Pons (tissue), 1 donor: ENCODE data around the gene NDUFB6.
A peak's percentile ranks its signal among the peaks of the same experiment; 100 is the strongest.
"Not testable (repeated sequence)": the region's sequence is repeated elsewhere in the genome, so short reads cannot be mapped to it uniquely, and the experiment has no call there.

Experiments used
- DNase-seq: peaks from one replicate; pipeline ENCODE4 v3.0.0-alpha.2; 2016; ENCODE audit warnings: low spot score

The NDUFB6 gene

DNA sequence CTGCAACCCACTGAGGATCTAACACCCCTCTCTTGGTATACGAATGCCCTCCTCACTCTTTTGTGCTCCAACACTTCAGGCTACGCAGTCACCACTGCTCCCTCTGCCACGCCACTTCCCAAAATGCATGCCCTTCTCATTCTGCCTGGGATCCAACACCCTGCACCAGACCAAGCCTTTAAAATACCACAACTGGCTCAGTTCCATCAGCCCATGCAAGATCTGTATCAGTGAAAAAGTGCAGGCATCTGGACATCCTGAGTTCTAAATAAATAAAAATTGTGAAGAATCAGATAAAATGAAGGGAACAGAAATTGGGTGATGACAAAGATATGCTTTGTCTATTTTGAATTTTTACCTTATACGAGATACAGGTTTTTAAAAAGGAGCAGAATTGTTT lies 2.7 kb downstream of the NDUFB6 start:
- no peak for DNase-seq

DNA sequence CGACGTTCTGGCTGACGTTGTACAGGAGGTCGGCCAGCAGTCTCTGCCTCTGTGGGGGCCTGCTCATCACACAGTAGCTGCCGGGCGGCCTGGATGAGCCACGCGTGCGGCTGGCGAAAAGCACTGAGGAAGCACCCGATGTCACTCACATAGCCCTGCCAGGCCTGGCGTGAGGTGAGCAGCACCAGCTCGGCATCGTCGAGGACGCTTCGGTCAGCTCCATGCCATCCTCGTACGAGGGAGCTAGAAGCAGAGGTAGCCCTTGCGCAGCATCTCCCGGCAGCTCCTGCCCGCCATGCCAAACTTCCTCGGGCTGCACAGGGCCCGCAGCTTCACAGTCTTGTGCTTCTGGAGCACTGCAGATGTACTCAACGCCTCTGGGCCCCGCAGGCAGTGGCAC lies 6.2 kb downstream of the NDUFB6 start:
- DNase-seq = no peak

GRCh38 chr9:32565967-32566366 lies 7.0 kb downstream of the NDUFB6 start:
- DNase-seq = no peak

DNA sequence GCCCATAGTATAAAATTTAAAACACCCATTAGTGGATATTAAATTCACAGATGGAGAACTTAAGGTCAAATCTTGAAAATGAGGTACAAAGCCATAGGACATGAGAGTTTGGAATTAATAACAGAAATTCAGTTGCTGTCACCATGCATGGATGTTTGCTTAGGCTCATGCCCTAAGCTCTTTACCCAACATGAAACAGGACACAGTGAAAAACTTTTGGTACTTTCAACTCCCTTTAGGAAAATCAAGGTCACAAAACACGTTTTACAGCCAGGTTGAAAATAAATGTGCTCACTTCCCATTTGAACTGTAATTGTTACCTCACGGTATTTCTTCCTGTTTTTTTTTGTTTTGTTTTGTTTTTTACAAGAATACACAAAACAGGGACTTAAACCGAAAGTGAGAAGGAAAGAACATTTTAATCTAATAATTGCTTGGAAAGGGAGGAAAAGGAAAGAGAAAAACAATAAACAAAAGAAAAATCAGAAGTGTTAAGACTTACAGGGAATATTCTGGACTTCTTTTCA lies 14.5 kb downstream of the NDUFB6 start:
- no peak for DNase-seq

DNA sequence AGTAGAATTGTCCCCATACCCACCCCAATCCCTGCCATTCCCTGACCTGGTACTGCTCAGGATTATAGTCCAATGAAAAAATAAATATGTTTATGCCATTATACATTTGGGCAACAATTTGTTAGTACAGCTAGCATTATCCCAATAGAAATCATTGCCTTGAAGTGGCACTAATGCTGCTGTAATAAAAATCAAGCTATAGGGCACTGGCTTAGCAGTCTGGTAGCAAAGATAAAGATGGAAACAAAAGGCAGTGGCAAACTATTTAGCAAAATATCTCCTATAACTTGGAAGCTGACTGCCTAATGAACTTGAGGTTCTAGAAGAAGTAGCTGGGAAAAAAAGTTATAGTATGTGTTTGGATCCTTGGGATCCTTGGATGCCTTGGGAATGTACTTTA lies 18.4 kb downstream of the NDUFB6 start:
- no peak for DNase-seq

DNA sequence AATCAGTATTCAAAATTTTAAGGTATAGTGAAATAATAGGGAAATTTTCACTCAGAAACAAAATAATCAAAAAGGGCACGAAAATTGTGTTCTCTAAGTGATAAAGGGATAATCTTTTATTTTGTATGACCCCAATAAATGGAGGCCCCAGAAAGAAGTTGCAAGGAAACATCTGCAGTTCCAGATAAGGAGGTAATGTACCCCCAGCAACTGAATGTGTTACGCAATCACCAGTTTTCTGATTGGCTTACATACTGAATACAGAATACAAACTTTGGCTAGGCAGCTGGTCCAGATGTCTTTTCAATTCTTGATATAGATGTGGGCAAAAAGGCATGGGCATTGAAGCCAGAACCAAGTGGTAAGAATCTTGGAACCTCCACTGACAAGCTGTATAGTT lies 18.9 kb downstream of the NDUFB6 start:
- no peak for DNase-seq

- DNase-seq = peak; percentile 97
Measured at GRCh38 chr9:32552172-32552872, 20.6 kb downstream of the NDUFB6 start, which contains the start of the genes SMIM27 and TOPORS. Gene SMIM27, plus strand, starts transcription at chr9:32552327. Its CDS starts 108 bp downstream, at chr9:32552435. Gene TOPORS, minus strand, starts transcription at chr9:32552586. Its CDS starts 150 bp downstream, at chr9:32552436.

DNA sequence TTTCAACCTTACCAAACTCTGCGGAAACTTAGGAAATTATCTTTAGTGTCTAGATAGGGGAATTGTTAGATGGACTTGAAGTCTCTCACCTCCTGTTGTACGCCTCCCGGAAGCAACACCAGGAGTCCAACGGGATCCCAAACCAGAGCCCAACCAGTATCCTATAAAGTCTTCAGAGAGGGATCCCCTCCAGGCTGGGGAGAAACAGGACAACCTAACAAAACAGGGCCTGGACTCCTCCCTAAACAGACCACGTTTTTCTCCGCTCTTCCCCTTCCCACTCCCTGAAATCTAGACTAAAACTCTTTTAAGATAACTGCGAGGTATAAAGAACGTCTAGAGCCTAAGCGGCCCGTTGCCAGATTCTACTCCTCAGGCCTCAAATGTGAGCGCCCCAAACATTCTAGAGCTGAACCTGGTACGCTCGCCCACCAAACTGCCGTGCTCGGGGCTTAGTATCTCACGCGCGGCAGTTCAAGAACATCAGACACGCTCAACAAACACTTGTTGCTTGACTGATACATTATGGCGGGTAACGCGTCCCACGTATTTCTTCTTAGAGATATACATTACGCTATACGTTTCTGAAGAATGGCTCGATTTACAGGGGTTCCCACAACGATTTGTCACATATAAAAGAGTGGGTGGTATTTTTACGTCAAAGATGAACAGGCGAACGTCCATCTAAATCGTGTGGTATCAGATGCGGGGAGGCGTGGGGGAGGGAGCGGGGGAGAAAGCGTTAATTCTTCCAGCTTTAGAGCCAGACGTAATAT lies 21.5 kb downstream of the NDUFB6 start:
- no peak for DNase-seq

- DNase-seq = peak; percentile 89
Measured at GRCh38 chr9:32550562-32551275, 22.2 kb downstream of the NDUFB6 start.

- peak; percentile 49 for DNase-seq
Measured at GRCh38 chr9:32550150-32550561, 22.8 kb downstream of the NDUFB6 start.

GRCh38 chr9:32548213-32548612 lies 24.7 kb downstream of the NDUFB6 start:
- not testable (repeated sequence) for DNase-seq

DNA sequence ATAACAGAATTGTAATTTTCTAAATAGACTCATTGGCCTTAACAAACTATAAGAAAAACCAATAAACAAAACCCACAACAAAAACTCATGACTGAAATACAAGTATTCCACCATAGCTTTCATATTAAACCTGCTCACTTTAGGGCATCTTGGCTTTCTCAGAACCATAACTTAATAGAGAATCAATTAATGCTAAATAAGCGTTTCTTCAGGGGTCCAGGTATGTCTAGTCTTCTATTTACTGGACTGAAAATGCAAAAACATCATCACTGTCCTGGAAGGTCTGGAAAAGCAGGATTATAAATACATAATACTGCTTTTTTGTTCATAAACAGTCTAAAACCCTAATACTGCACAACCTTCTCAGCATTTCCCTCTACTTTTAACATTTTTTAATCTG lies 27.1 kb downstream of the NDUFB6 start:
- DNase-seq = no peak

DNA sequence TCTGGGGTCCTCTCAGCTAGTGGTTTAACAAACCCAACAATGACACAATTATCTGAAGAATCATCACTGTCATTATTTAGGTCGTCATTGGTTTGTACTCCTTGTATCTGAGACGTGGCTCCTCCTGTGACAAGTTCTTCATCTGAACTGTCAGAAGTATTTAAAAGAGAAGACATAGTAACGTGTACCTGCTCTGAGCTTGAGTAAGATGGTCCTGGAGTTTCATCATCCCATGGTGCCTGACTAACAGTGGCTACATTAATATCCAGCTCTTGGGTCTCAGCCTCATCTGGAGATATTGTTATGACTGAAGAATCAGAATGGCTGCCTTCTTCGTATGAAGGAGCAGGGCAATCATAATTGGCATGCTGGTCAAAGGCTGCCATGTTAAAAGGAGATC lies 29.9 kb downstream of the NDUFB6 start:
- no peak for DNase-seq

GRCh38 chr9:32533816-32534215 lies 39.1 kb downstream of the NDUFB6 start:
- DNase-seq = no peak

DNA sequence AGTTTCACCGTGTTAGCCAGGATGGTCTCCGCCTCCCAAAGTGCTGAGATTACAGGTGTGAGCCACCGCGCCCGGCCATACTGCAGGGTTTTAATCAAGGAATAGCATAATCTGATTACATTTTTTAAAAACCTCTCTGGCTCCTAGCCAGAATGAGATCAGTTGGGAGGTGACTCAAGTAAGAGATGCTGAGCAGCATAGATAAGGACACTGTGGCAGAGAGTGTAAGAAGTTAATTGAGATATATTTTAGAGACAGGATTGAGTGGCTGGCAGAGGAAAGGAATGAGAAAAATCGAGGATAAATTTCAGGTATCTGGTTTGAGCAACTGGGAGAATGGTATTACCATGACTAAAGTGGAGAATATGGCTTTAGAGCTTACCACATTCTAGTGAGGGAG lies 39.6 kb downstream of the NDUFB6 start:
- DNase-seq = no peak

DNA sequence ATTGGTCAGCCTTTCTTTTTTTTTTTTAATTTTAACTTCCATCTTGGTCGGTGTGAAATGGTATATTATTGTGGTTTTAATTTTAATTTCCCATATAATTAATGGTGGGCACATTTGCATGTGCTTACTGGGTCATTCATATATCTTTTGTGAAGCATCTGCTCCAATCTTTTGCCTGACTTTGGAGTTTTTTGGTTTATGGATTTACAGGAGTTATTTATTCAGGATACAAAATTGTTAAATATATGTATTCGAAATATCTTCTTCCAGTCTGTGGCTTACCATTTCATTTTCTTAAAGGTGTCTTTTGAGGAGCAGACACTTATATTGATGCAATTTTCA lies 46.3 kb downstream of the NDUFB6 start:
- no peak for DNase-seq

DNA sequence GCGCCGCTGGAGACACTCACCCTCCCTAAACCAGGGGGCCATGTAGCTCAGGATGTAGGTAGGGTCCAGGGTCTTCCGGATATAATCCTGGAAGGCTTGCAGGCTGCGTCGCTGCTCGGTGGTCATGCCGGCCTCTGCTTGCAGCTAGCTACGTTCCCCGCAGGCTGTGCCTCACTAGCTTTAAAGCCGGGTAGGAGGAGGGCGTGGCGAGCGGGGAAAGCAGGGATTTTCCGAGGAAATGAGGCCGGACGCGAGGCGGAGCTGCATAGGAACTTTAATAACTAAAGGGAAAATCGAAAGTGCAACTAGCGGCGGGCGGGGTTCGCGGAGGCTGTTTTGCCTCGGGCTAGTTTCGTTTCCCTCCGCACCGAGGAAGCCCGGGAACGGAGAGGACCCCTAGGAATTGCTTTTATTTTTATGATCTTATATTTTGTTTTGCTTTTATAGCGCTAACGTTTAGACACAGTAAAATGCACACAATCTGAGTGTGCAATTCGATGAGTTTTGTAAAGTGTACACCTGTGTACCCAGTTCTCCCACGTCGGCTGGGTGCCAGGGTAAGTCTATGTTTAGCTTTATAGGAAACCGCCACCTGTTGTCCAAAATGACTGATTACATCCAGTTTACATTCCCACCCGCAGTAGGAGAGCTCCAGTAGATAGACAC lies 46.8 kb downstream of the NDUFB6 start, which contains the start of gene RIGI:
Gene RIGI, minus strand, starts transcription at position 156 of the 666 bp plus-strand sequence. Its CDS starts 30 bp downstream, at position 126.
- peak; percentile 86 for DNase-seq

DNA sequence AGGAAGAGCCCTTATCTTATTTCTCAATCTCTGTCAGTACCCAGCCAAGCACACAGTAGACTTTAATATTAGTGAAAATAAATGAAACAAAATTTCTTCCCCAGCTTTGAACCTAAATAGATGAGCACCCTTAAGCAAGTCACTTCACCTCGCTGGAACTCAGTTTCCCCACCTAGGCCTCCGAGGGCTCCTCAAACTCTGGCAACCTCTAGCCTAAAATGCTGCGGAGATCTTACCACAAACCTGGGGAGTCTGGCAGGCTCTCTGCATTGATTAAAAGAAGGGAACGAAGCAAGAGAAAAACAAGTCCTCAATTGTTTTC lies 47.3 kb downstream of the NDUFB6 start:
- DNase-seq = peak; percentile 52

DNA sequence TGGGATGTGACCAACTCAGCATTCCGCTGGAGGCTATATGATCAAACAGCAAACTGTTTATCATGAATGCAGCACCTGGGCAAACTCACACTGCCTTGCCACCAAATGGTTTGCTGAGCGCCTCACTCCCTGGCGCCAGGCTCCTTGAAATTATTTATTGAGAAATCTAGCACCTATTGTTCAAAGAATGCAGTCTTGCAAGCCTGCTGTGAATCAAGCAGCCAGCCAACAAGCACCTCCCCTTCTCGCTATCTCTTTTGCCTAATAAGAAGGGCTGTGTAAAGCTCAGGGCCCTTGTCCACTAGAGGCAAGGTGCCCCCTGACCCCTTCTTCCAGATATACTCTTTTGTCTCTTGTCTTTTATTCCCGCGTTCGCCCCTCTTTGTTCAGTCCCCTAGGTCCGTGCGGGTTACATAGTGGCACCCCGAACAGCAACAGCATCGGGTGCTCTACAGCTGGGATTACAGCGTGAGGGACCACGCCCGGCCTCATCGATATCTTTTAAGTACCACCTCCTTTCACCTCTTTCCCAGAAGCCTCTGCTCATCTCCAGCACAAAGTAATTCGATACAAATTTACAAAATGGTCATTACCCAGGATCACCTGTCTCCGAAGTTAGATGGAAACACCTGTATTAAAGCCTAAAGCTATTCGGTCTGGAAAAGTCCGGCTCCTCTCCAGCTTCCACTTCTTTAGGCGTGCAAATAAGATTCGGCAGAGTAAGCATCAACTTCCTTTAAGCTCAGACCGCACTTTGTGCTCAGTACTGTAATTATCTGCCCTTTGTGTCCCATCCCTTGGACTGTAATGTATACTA lies 47.9 kb downstream of the NDUFB6 start:
- peak; percentile 47 for DNase-seq

DNA sequence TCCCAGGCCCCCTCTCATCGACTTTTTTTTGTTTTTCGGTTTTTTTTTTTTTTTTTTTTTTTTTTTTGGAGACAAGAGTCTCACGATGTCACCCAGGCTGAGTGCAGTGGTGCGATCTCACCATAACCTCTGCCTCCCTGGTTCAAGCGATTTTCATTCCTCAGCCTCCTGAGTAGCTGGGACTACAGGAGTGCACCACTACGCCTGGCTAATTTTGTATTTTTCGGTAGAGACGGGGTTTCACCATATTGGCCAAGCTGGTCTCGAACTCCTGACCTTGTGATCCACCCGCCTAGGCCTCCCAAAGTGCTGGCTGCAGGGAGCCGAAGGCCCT lies 48.4 kb downstream of the NDUFB6 start:
- DNase-seq = not testable (repeated sequence)

DNA sequence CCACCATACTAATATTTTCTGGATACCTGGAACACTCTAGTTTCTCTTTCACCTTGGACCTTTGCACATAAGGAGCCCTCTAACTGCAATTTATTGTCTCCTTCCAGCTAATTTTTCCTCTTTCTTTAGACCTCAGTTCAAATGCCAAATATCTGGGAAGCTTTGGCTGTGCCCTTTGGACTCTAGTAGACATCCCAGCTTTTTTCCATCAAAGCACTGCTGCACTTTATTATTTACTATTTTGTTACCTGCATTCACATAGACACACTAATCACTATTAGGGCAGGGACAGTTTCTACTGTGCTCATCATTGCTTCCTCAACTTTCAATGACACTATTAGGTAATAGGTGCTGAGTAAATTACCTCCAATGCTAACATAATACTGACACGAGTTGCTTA lies 49.0 kb downstream of the NDUFB6 start:
- DNase-seq = no peak
